Stimulated activated CD4-positive, alpha-beta T cell treated with anti-CD3 and anti-CD28 coated beads, Interleukin-1b, Interleukin-23, amount 100 ng/mL, for 24 hours (primary cell): ENCODE measurements around the gene FBN1.

Source experiments
- DNase-seq, 4 experiments: peaks; one replicate each; pipeline ENCODE4 v3.0.0-alpha.2; 2020; ENCODE audit warnings: low read depth in 4 of 4, low spot score in 1 of 4

Gene FBN1

DNA sequence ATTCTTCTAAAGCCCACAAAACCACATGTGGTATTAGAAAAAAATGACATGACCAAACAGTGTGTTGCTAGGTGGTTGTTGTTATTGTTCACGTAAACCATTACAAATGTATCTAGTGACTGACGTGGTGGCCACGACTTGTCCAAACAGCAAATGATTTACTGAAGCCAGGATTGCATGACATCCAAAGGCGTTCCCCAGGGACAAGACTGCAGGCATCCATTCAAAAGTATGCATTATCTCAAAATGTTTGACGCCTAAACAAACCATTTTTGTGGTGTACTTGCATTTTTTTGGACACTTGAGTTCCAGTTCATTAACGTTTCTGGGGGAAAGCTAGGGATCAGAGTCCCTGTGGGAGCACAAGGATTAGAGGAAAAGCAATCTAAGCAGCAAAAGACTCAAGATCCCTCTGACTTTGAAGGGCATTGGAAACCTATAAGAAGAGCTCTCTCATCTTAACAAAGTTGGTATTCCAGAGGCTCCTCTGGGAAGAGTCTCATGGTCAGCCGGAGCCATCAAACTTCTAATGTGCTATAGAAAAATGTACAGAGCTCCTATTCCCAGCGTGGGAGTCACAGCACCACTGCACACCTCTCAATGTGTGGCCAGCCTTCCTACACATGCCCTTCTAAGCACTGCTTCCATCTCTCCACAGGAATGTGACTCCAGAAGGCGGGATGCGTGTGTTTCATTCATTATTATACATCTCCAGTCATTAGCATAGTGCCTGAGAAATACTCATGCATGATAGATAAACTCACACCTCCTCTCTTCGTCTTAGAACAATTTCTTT lies 62.9 kb downstream of the FBN1 start:
- DNase-seq = no peak

DNA sequence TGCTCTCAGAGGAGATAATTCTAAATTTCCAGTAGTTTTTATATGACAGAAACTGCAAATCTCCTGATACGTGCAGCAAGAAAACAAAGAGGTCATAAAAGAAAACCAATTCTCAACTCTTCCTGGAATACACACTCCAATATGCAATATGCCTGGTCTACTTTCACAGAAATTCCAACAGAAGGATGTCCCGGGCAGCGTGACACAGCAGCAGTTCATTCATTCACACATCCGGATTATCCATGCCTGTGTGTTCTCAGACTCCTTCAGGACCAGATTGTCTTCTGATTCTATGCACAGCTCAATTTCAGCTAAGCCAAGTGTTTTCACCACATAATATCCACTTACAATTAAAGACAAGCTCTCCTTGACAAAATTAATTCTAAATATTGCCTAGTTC lies 64.3 kb downstream of the FBN1 start:
- DNase-seq = no peak

DNA sequence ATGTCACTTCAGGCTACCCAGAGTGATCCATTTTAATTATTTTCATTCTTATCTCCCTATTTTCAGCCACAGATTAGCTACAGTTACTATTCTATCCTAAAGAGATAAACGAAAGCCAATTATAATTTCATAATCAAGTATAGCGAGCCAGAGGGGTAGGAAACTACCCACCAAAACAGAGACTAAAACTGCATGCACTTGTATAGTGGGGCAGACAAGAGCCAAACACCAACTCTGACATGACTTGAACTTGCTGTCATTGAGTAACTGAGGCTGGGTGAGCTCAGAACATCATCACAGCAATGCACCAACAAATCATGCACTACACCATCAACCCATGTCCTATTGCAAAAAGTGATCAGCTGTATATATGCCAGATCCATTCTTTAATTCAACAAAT lies 64.8 kb downstream of the FBN1 start:
- no peak for DNase-seq

DNA sequence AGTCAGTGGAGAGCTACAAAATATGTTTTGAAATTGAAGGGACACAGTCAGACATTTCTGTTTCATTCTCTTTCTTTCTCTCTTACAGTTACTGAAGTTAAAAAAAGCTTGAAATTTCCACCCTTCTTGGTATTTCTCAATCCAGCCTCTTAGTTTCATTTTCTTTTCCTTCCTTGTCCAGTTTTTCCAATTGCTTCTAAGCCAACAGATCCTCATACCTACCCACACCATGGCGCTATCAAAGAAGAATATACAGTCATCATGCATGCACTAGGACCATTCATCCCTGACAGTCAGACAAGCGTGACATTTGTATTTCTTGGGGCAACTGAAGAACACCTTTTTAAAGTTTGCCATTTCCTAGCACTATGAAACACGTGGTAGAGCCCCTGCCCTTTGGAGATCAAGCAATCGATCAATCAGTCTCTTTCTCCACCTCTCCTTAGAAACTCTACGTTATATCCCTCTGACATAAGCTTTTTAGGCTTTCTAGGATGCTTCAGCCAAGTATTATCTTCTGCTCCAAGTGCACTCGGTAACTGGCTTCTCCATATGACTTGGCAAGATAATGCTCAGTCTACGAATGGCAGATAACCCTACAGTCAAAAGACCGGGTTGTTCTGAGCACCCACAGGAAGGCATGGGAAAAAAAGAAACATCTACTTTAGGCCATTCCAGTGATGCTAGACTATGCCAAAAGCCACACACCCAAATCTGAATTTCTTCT lies 65.4 kb downstream of the FBN1 start:
- DNase-seq = no peak

DNA sequence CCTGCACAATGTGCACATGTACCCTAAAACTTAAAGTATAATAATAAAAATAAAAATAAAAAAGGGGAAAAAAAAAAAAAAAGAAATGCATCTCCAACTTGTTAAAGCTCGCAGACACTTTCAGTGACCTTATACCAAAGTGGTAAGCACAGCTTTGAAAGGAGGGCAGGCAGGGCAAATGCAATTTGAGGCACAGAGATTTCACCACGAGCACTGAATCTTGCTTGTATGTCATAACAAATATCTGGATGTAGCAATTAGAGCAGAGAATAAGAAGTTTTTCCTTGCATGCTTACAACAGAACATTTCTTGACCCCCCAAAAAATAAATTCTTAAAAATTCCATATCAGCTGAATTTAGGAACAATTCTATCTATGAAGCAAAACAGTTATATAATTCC lies 66.5 kb downstream of the FBN1 start:
- no peak for DNase-seq

DNA sequence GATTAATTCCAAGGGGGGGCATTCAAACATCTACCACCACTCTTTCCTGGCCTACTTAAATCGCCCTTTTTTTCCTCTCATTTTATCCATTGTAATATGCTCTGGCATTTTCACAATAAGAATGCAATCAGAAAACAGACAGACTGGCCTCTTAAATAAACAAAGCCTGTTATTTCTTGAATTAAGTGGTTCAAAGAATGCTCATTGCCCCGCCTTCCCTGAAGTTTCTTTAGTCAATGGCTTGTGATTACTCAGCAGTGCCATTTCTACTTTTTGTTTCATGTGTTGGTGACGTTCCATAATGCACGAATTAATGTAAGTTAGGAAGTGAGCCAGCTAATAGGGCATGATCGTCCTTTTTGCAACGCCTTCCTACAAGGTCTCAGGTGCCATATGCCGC lies 68.0 kb downstream of the FBN1 start:
- DNase-seq = no peak

DNA sequence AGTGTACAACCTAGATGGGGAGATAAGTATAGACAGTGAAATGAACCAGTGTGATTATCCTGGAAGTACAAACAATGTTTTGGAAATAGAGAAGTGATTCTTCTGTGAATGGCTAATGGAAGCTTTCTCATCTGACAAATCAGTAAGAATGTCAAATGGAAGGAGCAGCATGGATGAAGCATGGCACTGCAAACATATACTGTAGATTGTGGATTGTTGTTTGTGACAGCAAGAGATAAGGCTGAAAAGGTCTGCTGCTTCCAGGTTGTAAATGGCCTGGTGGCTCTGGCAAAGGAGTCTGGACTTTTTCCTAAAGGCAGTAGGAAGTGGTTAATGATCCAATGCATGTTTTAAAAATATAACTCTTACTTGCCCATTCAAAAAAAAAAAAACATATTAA lies 71.3 kb downstream of the FBN1 start:
- DNase-seq = no peak

DNA sequence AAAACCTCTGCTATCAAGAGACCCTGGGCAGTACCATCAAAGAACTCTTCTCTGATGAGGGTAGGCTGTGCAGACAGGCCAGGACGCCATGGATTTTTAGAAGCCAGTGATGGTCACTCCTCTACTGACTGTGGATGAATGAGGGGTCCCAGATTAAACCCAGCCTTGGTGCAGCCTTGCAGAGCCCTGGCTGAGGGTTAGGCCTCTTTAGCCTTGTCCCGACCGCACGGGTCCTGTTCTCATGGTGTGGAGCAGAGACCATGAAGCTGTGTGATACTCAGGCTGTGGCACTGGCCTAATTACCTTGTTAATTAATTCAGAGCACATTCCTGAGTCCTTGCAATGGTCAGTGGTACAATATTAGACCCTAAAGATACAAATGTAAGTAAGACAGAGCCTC lies 71.7 kb downstream of the FBN1 start:
- no peak for DNase-seq

DNA sequence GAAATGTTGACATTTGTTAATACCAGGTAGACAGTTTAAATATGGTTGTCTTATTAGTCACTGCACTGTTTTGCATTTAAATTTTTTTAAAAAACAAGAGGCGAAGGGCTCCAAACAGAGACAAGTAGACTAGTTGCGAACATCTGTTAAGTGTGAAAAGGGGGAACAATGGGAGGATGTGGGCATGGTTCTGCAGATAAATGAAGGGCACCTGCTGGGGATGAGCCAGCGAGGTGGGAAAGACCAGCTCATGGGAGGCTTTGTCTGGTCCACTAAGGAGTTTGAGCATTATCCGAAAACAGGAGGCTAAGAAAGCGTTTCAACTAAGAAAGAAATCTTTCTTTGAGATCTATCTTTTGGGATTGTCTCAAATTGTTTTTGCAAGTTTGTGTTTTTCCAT lies 72.7 kb downstream of the FBN1 start:
- no peak for DNase-seq

DNA sequence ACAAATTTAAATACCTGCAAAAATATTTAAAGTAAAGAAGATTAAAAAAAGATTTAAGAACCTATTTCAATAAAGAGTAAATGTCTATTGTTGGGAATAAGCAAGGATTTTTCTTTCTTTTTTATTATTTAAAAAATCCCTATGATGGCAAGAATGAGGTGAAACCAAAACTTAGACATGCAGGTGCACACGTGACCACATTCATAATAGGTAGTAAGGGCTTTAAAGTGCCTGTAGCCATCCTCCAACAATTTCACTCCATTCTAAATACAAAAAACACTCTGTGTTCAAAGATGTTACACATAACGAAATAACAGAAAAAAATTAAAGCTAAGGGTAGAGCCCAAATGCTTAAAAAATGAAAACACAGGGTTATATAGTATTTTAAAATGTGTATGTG lies 74.0 kb downstream of the FBN1 start:
- no peak for DNase-seq

DNA sequence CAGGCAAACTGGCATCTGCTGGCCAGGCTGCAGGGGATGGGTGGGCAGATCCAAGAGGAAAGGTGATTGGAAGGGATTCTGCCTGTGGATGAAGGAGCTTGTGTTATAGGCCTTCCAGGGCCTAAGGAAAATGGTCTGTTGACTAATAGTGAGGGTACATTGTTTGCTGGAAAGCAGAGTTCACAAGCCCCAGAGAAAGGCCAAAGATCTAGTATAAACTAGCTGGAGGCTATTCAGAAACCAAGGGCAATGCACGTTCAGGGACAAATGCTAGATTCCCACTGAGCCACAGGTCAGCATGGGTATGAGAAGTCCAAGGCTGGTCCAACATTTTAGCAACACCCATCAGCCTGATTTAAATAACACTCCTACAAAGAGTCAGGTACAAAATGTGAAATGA lies 74.7 kb downstream of the FBN1 start:
- no peak for DNase-seq

DNA sequence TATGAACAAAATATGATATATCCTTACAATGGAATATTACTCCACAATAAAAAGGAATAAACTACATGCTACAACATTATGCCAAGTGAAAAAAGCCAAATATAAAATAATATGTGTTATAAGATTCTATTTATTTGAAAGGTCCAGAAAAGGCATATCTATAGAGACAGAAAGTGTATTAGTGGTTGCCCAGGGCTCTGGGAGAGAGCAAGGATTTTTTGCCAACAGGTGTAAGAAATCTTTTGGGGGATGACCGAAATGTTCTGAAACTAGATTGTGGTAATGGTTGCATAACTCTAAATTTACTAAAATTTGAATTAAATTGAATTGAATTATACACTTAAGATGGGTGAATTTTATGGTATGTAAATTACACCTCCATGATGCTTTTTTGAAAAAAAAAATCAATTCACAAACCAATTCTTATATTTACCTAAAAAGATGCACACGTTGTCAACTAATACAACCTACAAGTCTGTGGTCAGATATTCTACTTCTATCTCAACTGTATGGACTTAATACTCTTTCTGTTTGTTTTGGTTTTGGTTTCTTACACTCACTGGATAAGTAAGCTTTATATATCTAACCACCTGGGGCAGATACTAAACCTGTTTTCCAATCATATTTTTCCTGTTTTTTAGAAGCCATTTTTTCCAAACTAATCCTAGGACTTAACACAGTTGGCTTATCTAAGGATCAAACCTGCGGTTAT lies 75.8 kb downstream of the FBN1 start:
- no peak for DNase-seq

DNA sequence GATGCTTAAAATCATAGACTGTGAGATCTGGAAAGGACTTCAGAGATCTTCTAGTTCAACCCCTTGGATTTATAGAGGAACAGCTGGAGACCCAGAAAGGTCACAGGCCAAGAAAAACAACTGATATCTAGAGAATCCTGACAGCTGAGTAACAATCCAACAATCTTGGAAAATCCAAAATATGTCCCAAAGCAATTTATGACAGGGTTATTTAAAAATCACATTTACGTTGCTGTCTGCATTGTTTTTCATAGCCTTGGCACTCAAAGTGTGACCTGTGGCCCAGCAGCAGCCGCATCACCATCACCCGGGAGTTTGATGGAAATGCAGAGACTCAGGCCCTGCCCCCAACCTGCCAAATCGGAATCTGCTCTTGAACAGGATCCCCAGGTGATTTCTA lies 78.8 kb downstream of the FBN1 start:
- no peak for DNase-seq

DNA sequence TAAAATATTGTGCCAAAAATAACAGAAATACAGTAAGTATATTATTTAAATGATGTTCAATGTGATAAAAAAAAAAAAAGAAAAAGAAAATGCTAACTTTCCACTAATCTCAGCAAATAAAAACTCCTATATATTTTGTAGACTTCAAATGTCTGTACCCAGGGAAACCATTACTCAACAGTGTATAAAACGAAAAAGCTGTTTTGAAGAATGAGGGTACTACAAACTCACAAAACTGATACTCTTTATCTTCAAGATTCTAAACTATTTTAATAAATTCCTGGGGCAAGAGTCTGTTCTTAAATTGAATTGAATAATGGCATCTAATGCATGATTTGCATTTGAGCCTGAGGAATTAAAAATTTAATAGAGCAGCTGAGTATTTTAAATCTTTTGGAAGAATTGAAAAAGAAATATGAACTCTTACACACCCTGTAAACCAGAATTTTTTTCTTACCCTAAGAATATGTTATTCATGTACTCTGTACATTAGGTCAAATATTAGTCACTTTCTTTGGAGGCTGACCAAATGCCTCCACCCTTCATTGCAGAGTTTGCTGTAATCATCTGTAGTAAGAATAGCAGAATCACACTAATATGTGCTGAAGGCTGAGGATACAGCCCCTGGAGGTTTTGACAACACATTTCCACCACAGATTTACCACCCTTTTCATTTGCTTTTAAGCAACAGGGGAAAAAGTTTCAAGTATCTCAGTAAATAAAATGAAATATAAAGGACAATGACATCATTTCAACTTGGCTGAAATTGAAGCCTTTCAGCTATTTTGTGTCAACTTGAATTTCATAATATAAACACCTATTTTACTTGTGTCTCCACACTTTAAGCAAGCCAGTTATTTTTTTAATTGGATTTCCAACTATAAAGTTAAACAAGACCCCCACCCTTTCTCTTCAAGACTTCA lies 79.7 kb downstream of the FBN1 start:
- no peak for DNase-seq

DNA sequence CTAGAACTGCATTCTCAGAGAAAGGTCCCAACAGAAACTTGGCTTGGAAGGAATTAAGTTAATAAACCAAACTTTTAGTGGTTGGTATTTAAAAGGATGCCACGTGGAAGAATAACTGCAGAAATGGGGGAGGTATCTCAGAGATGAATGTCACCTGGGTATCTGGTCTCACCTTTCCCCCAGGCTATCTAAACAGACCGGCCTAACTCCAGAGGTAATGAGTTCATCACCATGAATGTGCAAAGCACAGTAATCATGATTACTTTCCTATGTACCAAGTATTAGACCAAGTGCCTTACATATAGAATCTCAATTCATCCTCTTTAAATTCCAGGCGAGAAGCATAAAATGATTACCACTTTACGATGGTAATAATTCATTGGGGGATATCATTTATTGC lies 80.8 kb downstream of the FBN1 start:
- no peak for DNase-seq

DNA sequence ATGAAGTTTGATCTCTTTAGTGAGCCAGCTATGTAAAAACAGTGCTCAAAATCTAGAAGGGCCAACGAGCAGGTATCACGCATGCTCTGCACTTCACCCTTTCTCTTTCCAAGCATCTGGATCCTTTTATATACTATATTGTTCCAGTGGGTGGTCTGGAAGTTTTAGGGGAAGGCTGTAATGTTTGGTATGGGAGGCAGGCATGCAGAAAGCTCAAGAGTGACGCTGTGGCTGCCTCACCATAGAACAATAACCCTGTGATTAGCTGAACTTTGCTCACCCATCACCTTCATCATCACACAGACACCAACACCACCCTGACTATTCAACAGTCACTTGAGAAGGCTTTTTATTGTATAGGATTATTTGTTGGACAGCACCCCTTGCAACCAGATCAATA lies 81.6 kb downstream of the FBN1 start:
- no peak for DNase-seq

DNA sequence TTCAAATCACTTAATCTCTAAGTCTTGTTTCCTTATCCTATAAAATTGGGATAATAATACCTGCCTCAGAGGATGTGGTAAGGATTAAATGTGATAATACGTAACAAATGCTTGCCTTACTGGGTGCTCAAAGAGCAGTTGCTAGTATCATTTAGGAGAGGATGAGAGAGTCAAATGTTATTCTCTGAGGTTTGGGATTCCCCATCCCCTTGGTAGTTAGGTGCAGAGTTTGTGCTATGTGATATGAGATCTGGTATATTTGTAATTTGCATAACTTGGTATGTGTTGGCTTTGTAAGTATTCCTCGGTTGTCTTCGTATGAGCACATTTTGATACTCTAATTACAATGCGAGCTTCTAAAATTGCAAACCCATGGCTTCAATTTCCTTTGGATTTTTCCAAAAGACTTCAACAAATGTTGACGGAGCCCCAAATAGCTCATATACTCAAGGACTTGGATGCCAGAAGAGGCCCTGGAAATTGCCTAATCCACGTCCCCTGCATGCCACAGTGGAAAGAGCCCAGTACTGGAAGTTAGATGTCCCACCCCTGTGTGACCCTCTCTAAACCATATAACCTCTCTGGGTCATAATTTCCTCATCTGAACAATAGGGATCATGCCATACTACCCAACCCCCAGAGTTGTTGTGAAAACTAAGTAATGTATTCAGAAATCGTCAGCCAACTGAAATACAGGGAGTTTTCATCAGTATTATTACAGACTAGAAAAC lies 85.0 kb downstream of the FBN1 start:
- DNase-seq = no peak

DNA sequence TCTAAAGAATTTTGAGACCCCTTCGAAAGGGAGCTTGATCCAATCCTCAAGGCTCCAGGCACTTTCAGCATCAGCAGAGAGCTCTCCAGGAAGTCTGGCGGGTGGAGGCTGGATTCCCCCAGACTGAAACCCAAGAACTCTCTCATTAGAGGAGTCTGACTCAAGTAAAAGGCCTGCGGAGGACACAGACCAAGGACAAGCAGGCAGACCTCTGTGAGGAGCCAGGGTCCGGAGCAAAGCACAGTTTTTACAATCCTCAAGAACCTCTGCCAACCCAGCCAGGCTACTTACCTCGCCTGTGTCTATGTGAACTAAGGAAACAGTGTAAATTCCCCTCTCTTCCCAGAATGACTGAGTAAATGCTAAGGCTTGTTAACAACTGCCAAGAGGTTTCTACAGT lies 86.2 kb downstream of the FBN1 start:
- DNase-seq = no peak

DNA sequence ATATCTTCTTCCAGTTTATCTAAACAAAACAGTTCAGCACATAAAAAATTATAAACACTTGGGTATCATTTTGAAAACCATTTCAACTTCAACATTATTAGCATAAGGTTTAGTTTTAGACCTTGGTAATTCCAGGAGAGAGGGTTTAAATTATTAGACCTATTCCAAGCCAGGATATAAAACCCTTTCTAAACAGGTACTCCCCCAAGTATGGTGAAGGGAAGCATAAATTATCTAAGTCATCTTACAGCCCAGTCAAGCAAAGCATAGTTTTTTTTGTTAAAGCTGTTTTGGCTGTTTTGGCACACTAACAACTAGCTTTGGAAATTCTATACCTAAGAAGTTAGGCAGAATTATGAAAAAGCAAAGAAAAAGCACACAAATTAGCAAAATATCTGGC lies 87.3 kb downstream of the FBN1 start:
- DNase-seq = no peak

DNA sequence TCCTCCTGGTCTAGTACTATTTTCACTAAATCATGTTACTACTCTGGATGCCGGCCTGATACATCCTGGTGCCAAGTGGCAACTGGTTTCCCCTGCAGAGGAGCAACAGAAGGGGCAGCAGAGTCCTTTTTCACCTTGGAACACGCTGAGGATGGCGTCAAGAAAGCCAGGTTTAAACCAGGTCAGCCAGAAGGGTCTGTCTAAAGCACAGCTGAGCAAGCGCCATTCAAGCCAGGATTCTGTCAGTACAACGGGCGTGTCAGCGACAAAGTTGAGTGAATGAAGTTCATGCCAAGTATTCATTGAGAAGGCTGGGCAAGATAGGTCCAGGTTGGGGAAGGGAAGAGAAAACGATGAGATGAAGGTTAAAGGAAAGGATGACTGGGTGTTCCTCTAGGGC lies 88.2 kb downstream of the FBN1 start:
- no peak for DNase-seq
